Cardiac muscle cell (in vitro differentiated cells and primary cell): ENCODE results near the gene RTCA. TPM values are rescaled to one million over a fixed set of nuclear protein-coding genes. Genes with fewer than 3 reads are reported as not detected.
A peak's percentile ranks its signal among the peaks of the same experiment; 100 is the strongest.
"Not testable (repeated sequence)": the region's sequence is repeated elsewhere in the genome, so short reads cannot be mapped to it uniquely, and the experiment has no call there.

Experiments used
- DNase-seq, 2 donors: peaks; one replicate each; pipeline versions ENCODE4 v3.0.0 to v3.0.0-alpha.2; 2010 to 2017; ENCODE audit warnings: low read depth in 1 of 2, low spot score in 1 of 2
- H3K27ac ChIP-seq: fragments of 200-600 bp; sonication (generic); 2 replicates; pipeline ENCODE4 v1.5.1; 2016
- H3K27me3 ChIP-seq: fragments of 200-600 bp; sonication (generic); 2 replicates; pipeline ENCODE4 v1.6.0; 2016; ENCODE audit warnings: control low read depth
- H3K36me3 ChIP-seq: fragments of 200-600 bp; sonication (generic); 2 replicates; pipeline ENCODE4 v1.5.1; 2016; ENCODE audit warnings: control low read depth
- H3K4me1 ChIP-seq: fragments of 200-600 bp; sonication (generic); 2 replicates; pipeline ENCODE4 v1.8.1; 2017; ENCODE audit warnings: low read depth, mild to moderate bottlenecking, mixed run types
- H3K4me3 ChIP-seq: fragments of 200-600 bp; sonication (generic); 2 replicates; pipeline ENCODE4 v1.5.1; 2016; ENCODE audit warnings: mild to moderate bottlenecking
- H3K9me3 ChIP-seq: fragments of 200-600 bp; sonication (generic); 2 replicates; pipeline ENCODE4 v1.5.1; 2017; ENCODE audit warnings: low read depth, mild to moderate bottlenecking, control low read depth
- polyA plus RNA-seq: library from polyadenylated mRNA; unstranded; fragments of >200 nt; fragmentation: Nextera tagmentation; extraction: Ambion mirVana; gene quantifications from 2 replicates; pipeline ENCODE4 v1.2.1, GENCODE V29; 2016
- total RNA-seq: library from RNA; depleted of rRNA; stranded (reverse); fragments of >200 nt; gene quantifications from 2 replicates; pipeline ENCODE4 v1.2.3, GENCODE V29; 2016
- TF ChIP-seq, protein P1 (sequence below): IDR thresholded peaks from 2 replicates; pipeline ENCODE4 v1.5.1; 2012; ENCODE audit warnings: low read depth, mild to moderate bottlenecking, low read length

The RTCA gene
- total and polyA plus RNA-seq, 2 experiments from 2014 or later, result 36.1 to 40.5 TPM

DNA sequence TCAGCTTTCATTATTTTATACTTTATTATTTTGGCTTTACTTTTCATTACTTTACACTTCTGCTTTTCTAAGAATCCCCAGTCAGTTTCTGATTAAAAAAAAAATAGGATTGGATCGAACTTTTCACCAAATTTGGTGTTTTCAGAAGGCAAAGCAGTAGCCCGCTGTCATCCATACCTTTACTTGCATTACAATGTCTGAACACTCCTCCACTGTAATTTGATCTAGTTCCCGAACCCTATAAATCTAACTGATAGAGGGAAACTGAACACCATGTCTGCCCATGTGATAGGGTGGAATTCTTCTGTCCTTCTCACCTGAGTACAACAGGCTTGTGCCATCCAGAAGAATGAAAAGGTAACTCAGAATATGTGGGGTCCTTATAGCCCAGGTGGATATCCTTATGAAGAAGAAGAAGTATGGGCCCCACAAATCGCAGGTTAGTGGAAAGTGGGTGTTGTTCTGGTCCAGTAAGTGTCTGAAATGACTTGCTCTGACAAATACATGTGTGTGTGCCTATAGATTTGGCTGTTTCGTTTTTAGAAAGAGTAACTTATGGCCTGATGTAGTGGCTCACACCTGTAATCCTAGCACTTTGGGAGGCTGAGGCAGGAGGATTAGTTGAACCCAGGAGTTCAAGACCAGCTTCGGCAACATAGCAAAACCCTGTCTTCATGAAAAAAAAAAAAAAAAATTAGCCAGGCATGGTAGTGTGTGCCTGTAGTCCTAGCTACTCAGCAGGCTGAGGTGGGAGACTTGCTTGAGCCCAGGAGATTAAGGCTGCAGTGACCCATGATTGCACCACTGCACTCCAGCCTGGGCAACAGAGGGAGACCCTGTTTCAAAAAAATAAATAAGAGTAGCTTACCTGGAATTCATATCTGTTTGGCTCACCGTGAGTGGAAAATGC, 59.7 kb downstream of the RTCA start:
- Histone ChIP-seq H3K4me1 (no peaks in the 10 kb centered on the region), H3K27me3 (no peaks in the 10 kb centered on the region), H3K4me3 (no peak overlapping the region), H3K36me3 (no peaks in the 10 kb centered on the region), H3K27ac (no peak overlapping the region), H3K9me3 (no peaks in the 10 kb centered on the region)
- no peak for DNase-seq
- TF ChIP-seq, protein P1, sequence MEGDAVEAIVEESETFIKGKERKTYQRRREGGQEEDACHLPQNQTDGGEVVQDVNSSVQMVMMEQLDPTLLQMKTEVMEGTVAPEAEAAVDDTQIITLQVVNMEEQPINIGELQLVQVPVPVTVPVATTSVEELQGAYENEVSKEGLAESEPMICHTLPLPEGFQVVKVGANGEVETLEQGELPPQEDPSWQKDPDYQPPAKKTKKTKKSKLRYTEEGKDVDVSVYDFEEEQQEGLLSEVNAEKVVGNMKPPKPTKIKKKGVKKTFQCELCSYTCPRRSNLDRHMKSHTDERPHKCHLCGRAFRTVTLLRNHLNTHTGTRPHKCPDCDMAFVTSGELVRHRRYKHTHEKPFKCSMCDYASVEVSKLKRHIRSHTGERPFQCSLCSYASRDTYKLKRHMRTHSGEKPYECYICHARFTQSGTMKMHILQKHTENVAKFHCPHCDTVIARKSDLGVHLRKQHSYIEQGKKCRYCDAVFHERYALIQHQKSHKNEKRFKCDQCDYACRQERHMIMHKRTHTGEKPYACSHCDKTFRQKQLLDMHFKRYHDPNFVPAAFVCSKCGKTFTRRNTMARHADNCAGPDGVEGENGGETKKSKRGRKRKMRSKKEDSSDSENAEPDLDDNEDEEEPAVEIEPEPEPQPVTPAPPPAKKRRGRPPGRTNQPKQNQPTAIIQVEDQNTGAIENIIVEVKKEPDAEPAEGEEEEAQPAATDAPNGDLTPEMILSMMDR, result no peak

DNA sequence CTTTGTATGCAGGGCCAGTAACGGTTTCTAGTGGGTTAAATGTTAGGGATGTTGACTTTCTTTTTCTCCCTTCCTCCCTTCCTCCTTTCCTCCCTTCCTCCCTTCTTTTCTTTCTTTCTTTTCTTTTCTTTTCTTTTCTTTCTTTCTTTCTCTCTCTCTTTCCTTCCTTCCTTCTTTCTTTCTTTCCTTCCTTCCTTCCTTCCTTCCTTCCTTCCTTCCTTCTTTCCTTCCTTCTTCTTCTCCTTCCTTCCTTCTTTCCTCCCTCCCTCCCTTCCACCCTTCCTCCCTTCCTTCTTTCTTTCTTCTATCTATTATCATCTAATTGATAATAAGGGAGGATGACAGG, 60.3 kb downstream of the RTCA start:
- not testable (repeated sequence) for H3K27me3 ChIP-seq, H3K36me3 ChIP-seq, H3K4me1 ChIP-seq, H3K4me3 ChIP-seq, H3K27ac ChIP-seq, H3K9me3 ChIP-seq, DNase-seq

DNA sequence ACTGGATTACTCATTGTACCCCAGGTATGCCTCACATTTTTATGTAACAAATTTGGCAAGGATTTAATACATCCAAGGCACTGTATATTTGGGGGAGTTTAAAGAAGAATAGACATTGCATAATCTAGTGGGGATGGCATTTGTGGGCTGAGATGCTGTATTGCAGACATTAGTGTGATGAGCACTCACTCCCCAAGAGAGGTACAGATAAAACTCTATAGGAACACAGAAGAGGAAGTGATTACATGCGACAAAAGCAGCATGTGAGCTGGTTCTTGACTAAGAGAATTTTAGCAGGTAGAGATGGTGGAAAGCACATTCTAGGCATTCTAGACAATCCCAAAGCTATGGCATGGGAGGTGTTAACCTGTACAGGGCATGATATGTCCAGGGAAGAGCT, 62.1 kb downstream of the RTCA start:
- H3K27me3 ChIP-seq, result no peaks in the 10 kb centered on the region

DNA sequence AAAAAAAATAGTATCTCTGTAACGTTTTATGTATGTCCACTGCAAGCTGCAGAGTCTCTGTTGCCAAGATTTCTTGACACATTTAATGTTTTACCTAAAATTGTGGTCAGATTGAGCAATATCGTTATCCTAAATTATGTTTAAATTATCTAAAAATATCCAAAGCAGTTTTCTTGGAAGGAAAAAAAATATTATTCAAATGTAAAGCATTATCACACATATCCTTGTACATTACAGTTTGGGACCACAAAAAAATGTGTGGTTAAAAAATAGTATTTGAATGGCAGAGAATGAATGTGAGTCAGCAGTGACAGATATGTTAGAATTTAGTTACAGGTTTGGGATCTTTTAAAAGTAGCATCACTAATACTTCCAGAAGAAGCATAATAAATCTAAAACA, 65.1 kb downstream of the RTCA start:
- not testable (repeated sequence) for H3K9me3 ChIP-seq, H3K36me3 ChIP-seq, H3K27ac ChIP-seq, H3K4me3 ChIP-seq, H3K4me1 ChIP-seq, H3K27me3 ChIP-seq
- DNase-seq, result peak in 1 of 2 donors; percentile 40

More for the DNA sequence above, 62.1 kb downstream of the RTCA start:
- Histone ChIP-seq H3K4me1 (no peaks in the 10 kb centered on the region), H3K27ac (no peak overlapping the region), H3K36me3 (no peaks in the 10 kb centered on the region), H3K9me3 (no peaks in the 10 kb centered on the region), H3K4me3 (no peak overlapping the region)
- DNase-seq, result no peak
- TF ChIP-seq, protein P1, result no peak

DNA sequence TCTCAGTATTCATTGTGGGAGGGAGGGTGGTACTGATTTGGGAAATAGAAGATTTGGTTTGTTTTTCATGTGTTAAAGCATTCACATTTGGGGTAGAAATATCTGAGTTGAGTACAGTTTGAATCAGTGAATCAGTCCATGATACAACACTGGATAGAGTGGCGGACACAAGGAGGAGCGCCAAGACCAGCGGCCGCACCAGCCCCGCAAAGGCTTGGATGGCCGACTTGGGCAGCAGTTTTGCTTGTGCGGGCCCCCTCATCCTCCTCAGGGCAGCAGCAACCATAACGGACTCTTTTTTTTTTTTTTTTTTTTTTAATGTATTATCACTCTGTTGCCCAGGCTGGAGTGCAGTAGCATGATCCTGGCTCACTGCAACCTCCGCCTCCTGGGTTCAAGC, 66.3 kb downstream of the RTCA start:
- no peaks in the 10 kb centered on the region for H3K27me3 ChIP-seq
- no peaks in the 10 kb centered on the region for H3K36me3 ChIP-seq
- TF ChIP-seq, protein P1, result no peak
- no peak for DNase-seq
- no peaks in the 10 kb centered on the region for H3K9me3 ChIP-seq
- H3K4me1 ChIP-seq, result no peaks in the 10 kb centered on the region
- no peak overlapping the region for H3K4me3 ChIP-seq
- no peak overlapping the region for H3K27ac ChIP-seq

DNA sequence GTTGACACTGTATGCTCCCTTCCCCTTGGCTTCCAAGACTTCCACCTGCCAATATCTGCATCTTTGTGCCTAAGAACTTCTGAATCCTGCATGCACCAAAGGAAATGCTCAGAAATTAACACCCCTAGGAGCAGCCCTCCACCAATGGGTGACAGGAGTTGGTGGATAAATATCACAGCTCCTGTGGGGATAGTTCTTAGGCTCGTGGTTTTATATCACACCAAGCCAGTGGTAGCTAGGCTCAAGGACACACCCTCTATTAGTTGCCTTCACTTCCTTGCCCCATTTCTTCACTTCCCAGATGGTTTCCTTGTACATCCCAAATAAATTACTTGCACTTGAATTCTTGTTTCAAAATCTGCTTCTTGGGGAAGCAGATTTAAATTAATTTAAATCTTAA, 69.4 kb downstream of the RTCA start:
- DNase-seq, result no peak
- Histone ChIP-seq H3K4me1 (no peaks in the 10 kb centered on the region), H3K27ac (no peak overlapping the region), H3K9me3 (no peaks in the 10 kb centered on the region), H3K4me3 (no peak overlapping the region), H3K36me3 (no peaks in the 10 kb centered on the region), H3K27me3 (no peaks in the 10 kb centered on the region)
- TF ChIP-seq, protein P1, result no peak

DNA sequence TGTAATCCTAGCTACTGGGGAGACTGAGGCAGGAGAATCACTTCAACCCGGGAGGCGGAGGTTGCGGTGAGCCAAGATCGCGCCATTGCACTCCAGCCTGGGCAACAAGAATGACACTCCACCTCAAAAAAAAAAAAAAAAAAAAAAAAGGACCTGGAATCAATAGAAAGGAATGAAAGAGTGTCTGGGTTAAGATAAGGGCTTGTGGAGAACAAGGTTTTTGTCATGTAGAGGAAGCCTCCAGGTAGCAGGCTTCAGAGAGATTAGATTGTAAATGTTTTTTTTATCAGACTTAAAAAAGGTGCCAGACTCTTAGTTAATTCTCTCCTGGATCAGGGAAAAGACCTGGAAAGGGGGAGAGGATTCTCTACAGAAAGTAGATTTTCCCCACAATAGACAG, 71.9 kb downstream of the RTCA start:
- H3K27ac ChIP-seq, H3K27me3 ChIP-seq, H3K4me1 ChIP-seq, DNase-seq, H3K4me3 ChIP-seq, H3K36me3 ChIP-seq, H3K9me3 ChIP-seq: not testable (repeated sequence)

DNA sequence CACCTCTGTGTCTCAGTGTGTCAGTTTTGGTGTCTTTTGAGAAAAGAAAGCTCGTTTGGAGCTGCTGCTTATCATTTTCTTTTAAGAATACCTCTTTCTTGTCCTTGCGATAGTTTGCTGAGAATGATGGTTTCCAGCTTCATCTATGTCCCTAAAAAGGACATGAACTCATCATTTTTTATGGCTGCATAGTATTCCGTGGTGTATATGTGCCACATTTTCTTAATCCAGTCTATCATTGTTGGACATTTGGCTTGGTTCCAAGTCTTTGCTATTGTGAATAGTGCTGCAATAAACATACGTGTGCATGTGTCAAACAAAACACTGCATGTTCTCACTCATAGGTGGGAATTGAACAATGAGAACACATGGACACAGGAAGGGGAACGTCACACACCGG, 73.7 kb downstream of the RTCA start:
- not testable (repeated sequence) for H3K4me3 ChIP-seq, H3K27me3 ChIP-seq, H3K27ac ChIP-seq, DNase-seq, H3K9me3 ChIP-seq, H3K36me3 ChIP-seq, H3K4me1 ChIP-seq
